H1 (cell line): Measurements from ENCODE around the gene WDR37. TPM values are rescaled to one million over a fixed set of nuclear protein-coding genes. Genes with fewer than 3 reads are reported as not detected.

Experiments
- CTCF ChIA-PET: fragments of 300-600 bp; sonication (Branson Sonifier 250); formaldehyde crosslinking; loops from one replicate; lab custom pipeline; 2021; ENCODE audit not compliant: partially characterized antibody; lab: Charles Lee
- POLR2A ChIA-PET: fragments of 300-600 bp; sonication (Branson Sonifier 250); formaldehyde crosslinking; loops from one replicate; lab custom pipeline; 2021; ENCODE audit warnings: inconsistent platforms; ENCODE audit not compliant: partially characterized antibody; lab: Charles Lee
- DNase-seq, 2 experiments: peaks; one replicate each; pipeline versions ENCODE4 v3.0.0 to v3.0.0-alpha.2; 2010 to 2022; ENCODE audit warnings: low spot score in 2 of 2, low read depth in 1 of 2, mixed read lengths in 1 of 2
- FAIRE-seq: peaks from 2 replicates; lab custom pipeline; 2011; peaks lifted over from hg19 to GRCh38; lab: Jason Lieb, UNC
- H2AFZ ChIP-seq: 2 replicates; pipeline ENCODE4 v1.8.1; 2012; ENCODE audit warnings: low read length, inconsistent platforms
- H2AK5ac ChIP-seq: 2 replicates; pipeline ENCODE4 v1.6.1; 2013; ENCODE audit warnings: low read depth, low read length
- H2BK120ac ChIP-seq: replicated peaks from 2 replicates; pipeline ENCODE3; 2013; ENCODE audit warnings: low read depth, low read length, inconsistent platforms
- H2BK12ac ChIP-seq: 2 replicates; pipeline ENCODE4 v1.6.1; 2013; ENCODE audit warnings: low read depth, low read length
- H2BK15ac ChIP-seq: 2 replicates; pipeline ENCODE4 v1.6.1; 2013; ENCODE audit warnings: low read length
- H2BK20ac ChIP-seq: 2 replicates; pipeline ENCODE4 v1.6.1; 2013; ENCODE audit warnings: low read length
- H2BK5ac ChIP-seq: 2 replicates; pipeline ENCODE4 v1.6.1; 2013; ENCODE audit warnings: low read depth, low read length
- H3K14ac ChIP-seq: 2 replicates; pipeline ENCODE4 v1.6.1; 2013; ENCODE audit warnings: inconsistent platforms; ENCODE audit not compliant: insufficient read length
- H3K18ac ChIP-seq: 2 replicates; pipeline ENCODE4 v1.6.1; 2013; ENCODE audit warnings: low read length; ENCODE audit errors: extremely low read depth
- H3K23ac ChIP-seq: 2 replicates; pipeline ENCODE4 v1.6.1; 2013; ENCODE audit warnings: inconsistent platforms; ENCODE audit not compliant: insufficient read length
- H3K23me2 ChIP-seq: 2 replicates; pipeline ENCODE4 v1.6.1; 2013; ENCODE audit warnings: low read depth, low read length
- H3K27ac ChIP-seq: 2 replicates; pipeline ENCODE4 v1.6.1; 2011; ENCODE audit warnings: low read depth, low read length, inconsistent platforms
- H3K27me3 ChIP-seq, 4 experiments: replicated peaks in 1 of 4; 1 replicate in 1 of 4; 2 replicates in 3 of 4; pipeline versions ENCODE4 v1.6.1 to v1.8.1; 2011 to 2013; ENCODE audit warnings: low read length in 3 of 4, mild to moderate bottlenecking in 3 of 4, inconsistent platforms in 2 of 4, mixed read lengths in 2 of 4, moderate library complexity in 1 of 4; ENCODE audit not compliant: control insufficient read depth in 3 of 4, insufficient read depth in 3 of 4; ENCODE audit errors: extremely low read depth in 1 of 4
- H3K36me3 ChIP-seq, 4 experiments: 2 replicates each; pipeline versions ENCODE4 v1.6.1 to v1.8.1; 2011 to 2013; ENCODE audit warnings: mild to moderate bottlenecking in 4 of 4, low read length in 3 of 4, moderate library complexity in 2 of 4, control low read depth in 1 of 4, inconsistent platforms in 1 of 4; ENCODE audit not compliant: insufficient read depth in 4 of 4, control insufficient read depth in 2 of 4
- H3K4ac ChIP-seq: replicated peaks from 2 replicates; pipeline ENCODE3; 2013; ENCODE audit warnings: low read length, low read depth, mixed read lengths, inconsistent platforms; ENCODE audit not compliant: insufficient read length
- H3K4me1 ChIP-seq, 4 experiments: replicated peaks in 1 of 4; 1 replicate in 1 of 4; 2 replicates in 3 of 4; pipeline versions ENCODE4 v1.6.1 to v1.8.1; 2011 to 2013; ENCODE audit warnings: low read length in 3 of 4, inconsistent platforms in 2 of 4, mixed read lengths in 1 of 4; ENCODE audit not compliant: insufficient read depth in 4 of 4, control insufficient read depth in 3 of 4
- H3K4me2 ChIP-seq, 2 experiments: 2 replicates each; pipeline versions ENCODE4 v1.6.1 to v1.8.1; 2011 to 2013; ENCODE audit warnings: low read depth in 2 of 2, low read length in 2 of 2, control low read depth in 1 of 2, inconsistent platforms in 1 of 2, mild to moderate bottlenecking in 1 of 2; ENCODE audit not compliant: insufficient read depth in 1 of 2
- H3K4me3 ChIP-seq, 4 experiments: fragments of 200-600, 300-600 bp in 1 of 4; sonication (generic), shearing (Covaris generic), sonication (Bioruptor Twin) in 1 of 4; 2 replicates each; pipeline versions ENCODE4 v1.5.1 to v1.8.1; 2011 to 2016; ENCODE audit warnings: low read length in 4 of 4, low read depth in 3 of 4, control low read depth in 2 of 4, inconsistent platforms in 2 of 4, mild to moderate bottlenecking in 2 of 4, mixed read lengths in 1 of 4, moderate library complexity in 1 of 4; ENCODE audit not compliant: insufficient read depth in 2 of 4; ENCODE audit errors: extremely low read depth in 1 of 4
- H3K56ac ChIP-seq: replicated peaks from 2 replicates; pipeline ENCODE3; 2013; ENCODE audit warnings: low read depth, mild to moderate bottlenecking, mixed read lengths, low read length, inconsistent platforms; ENCODE audit not compliant: insufficient read length
- H3K79me1 ChIP-seq: 2 replicates; pipeline ENCODE4 v1.6.1; 2013; ENCODE audit warnings: low read depth, low read length, control low read depth
- H3K79me2 ChIP-seq, 2 experiments: 2 replicates each; pipeline versions ENCODE4 v1.6.1 to v1.8.1; 2012 to 2013; ENCODE audit warnings: low read length in 2 of 2, mild to moderate bottlenecking in 2 of 2, inconsistent platforms in 1 of 2; ENCODE audit not compliant: insufficient read depth in 2 of 2, control insufficient read depth in 1 of 2
- H3K9ac ChIP-seq, 4 experiments: replicated peaks in 1 of 4; 1 replicate in 1 of 4; 2 replicates in 3 of 4; pipeline versions ENCODE4 v1.6.1 to v1.8.1; 2011 to 2013; ENCODE audit warnings: low read depth in 3 of 4, low read length in 3 of 4, control low read depth in 2 of 4, mild to moderate bottlenecking in 2 of 4, moderate library complexity in 2 of 4, inconsistent platforms in 1 of 4; ENCODE audit errors: extremely low read depth in 1 of 4
- H3K9me3 ChIP-seq, 2 experiments: 2 replicates each; pipeline versions ENCODE4 v1.6.1 to v1.8.1; 2012 to 2013; ENCODE audit warnings: mild to moderate bottlenecking in 2 of 2, moderate library complexity in 2 of 2, control low read depth in 1 of 2, inconsistent platforms in 1 of 2, low read depth in 1 of 2, low read length in 1 of 2, mixed read lengths in 1 of 2; ENCODE audit not compliant: insufficient read depth in 2 of 2
- H4K20me1 ChIP-seq, 2 experiments: replicated peaks in 1 of 2; 2 replicates each; pipeline versions ENCODE3 to v1.8.1; 2011 to 2013; ENCODE audit warnings: inconsistent platforms in 2 of 2, low read length in 2 of 2, mild to moderate bottlenecking in 1 of 2; ENCODE audit not compliant: insufficient read depth in 2 of 2, control insufficient read depth in 1 of 2
- H4K5ac ChIP-seq: 2 replicates; pipeline ENCODE4 v1.6.1; 2013; ENCODE audit warnings: low read length, low read depth, mixed read lengths, inconsistent platforms; ENCODE audit not compliant: insufficient read length
- H4K8ac ChIP-seq: 2 replicates; pipeline ENCODE4 v1.8.0; 2013; ENCODE audit warnings: mild to moderate bottlenecking, moderate library complexity, low read length, inconsistent platforms; ENCODE audit not compliant: insufficient read depth; ENCODE audit errors: extremely low read depth
- H4K91ac ChIP-seq: replicated peaks from 2 replicates; pipeline ENCODE3; 2013; ENCODE audit warnings: low read length, mixed read lengths, inconsistent platforms; ENCODE audit not compliant: insufficient read length
- ASH2L ChIP-seq: fragments of 200-600, 300-600 bp; sonication (generic); IDR thresholded peaks from one replicate; pipeline ENCODE4 v1.7.1; 2017; ENCODE audit warnings: low read length
- BACH1 ChIP-seq: IDR thresholded peaks from 2 replicates; pipeline ENCODE4 v1.6.1; 2012; ENCODE audit warnings: low read length, improper control_type of control experiment
- CBX5 ChIP-seq: fragments of 300-800, 300-1000 bp; sonication (generic); IDR thresholded peaks from 2 replicates; pipeline ENCODE4 v1.7.1; 2016; ENCODE audit warnings: antibody characterized with exemption, low read length, low read depth
- CBX8 ChIP-seq: fragments of 300-800, 300-1000 bp; sonication (generic); IDR thresholded peaks from 2 replicates; pipeline ENCODE4 v1.7.1; 2016; ENCODE audit warnings: low read depth, low read length, borderline replicate concordance
- E2F6 ChIP-seq: IDR thresholded peaks from 2 replicates; pipeline ENCODE4 v1.6.1; 2012; ENCODE audit warnings: inconsistent platforms
- EP300 ChIP-seq, 2 experiments: IDR thresholded peaks; 1 replicate in 1 of 2; 2 replicates in 1 of 2; pipeline ENCODE4 v1.6.1; 2011 to 2012; ENCODE audit warnings: low read depth in 2 of 2, low read length in 2 of 2, mild to moderate bottlenecking in 2 of 2, borderline replicate concordance in 1 of 2, inconsistent platforms in 1 of 2, moderate library complexity in 1 of 2
- GTF2F1 ChIP-seq: IDR thresholded peaks from 2 replicates; pipeline ENCODE4 v1.6.1; 2012; ENCODE audit warnings: low read depth, low read length, improper control_type of control experiment, borderline replicate concordance
- KDM5A ChIP-seq: fragments of 200-600 bp; IDR thresholded peaks from 2 replicates; pipeline ENCODE4 v1.7.1; 2012; ENCODE audit warnings: mild to moderate bottlenecking, low read length, inconsistent platforms, mixed read lengths
- PHF8 ChIP-seq: fragments of 200-600 bp; sonication (generic); conservative IDR thresholded peaks from 2 replicates; pipeline ENCODE4 v1.7.1; 2012; ENCODE audit warnings: low read depth, mild to moderate bottlenecking, inconsistent platforms, low read length, moderate library complexity
- RBBP5 ChIP-seq: IDR thresholded peaks from 2 replicates; pipeline ENCODE4 v1.7.1; 2012; ENCODE audit warnings: low read depth, mild to moderate bottlenecking, inconsistent platforms, low read length, moderate library complexity, borderline replicate concordance
- SIN3A ChIP-seq, 2 experiments: IDR thresholded peaks in 1 of 2; conservative IDR thresholded peaks in 1 of 2; 2 replicates each; pipeline ENCODE4 v1.6.1; 2011 to 2012; ENCODE audit warnings: low read length in 2 of 2, improper control_type of control experiment in 1 of 2, low read depth in 1 of 2, mild to moderate bottlenecking in 1 of 2
- WGBS, 2 experiments: shearing (Covaris generic) in 1 of 2; methylation state at CpG; one replicate each; pipeline versions ENCODE4 v1.1.6 to v1.1.7; 2013 to 2015; ENCODE audit warnings: low lambda C conversion rate in 2 of 2, mixed read lengths in 2 of 2, inconsistent platforms in 1 of 2, low coverage in 1 of 2, missing lambda C conversion rate in 1 of 2; ENCODE audit not compliant: insufficient replicate concordance in 2 of 2, insufficient coverage in 1 of 2, insufficient read length in 1 of 2; ENCODE audit errors: extremely low coverage in 1 of 2, missing lambda C conversion rate in 1 of 2; 5-methylcytosine and 5-hydroxymethylcytosine counted together
- polyA plus RNA-seq, 7 experiments: library from polyadenylated mRNA; depleted of rRNA in 3 of 7; stranded (reverse) in 5 of 7; unstranded in 2 of 7; fragments of >200 nt in 5 of 7; fragments of 200-250 nt in 2 of 7; gene quantifications; 1 replicate in 5 of 7; 2 replicates in 1 of 7; 4 replicates in 1 of 7; pipeline versions ENCODE4 v1.2.1 to v1.2.3, GENCODE V29; 2011 to 2013; ENCODE audit warnings: missing spikeins in 2 of 7, mixed read lengths in 2 of 7
- total RNA-seq: library from RNA; stranded (reverse); fragmentation: NEBNext Ultra II Directional; extraction: Animal tissue kit (Norgen Biotek cat#: 25700); gene quantifications from 2 replicates; pipeline ENCODE4 v1.2.1, GENCODE V29; 2021

WDR37 gene
- total and polyA plus RNA-seq, 2 of the 8 experiments (the other 6 are each of a cell fraction or from before 2014, with no cell fraction given): 9.6 to 12.0 TPM

DNA sequence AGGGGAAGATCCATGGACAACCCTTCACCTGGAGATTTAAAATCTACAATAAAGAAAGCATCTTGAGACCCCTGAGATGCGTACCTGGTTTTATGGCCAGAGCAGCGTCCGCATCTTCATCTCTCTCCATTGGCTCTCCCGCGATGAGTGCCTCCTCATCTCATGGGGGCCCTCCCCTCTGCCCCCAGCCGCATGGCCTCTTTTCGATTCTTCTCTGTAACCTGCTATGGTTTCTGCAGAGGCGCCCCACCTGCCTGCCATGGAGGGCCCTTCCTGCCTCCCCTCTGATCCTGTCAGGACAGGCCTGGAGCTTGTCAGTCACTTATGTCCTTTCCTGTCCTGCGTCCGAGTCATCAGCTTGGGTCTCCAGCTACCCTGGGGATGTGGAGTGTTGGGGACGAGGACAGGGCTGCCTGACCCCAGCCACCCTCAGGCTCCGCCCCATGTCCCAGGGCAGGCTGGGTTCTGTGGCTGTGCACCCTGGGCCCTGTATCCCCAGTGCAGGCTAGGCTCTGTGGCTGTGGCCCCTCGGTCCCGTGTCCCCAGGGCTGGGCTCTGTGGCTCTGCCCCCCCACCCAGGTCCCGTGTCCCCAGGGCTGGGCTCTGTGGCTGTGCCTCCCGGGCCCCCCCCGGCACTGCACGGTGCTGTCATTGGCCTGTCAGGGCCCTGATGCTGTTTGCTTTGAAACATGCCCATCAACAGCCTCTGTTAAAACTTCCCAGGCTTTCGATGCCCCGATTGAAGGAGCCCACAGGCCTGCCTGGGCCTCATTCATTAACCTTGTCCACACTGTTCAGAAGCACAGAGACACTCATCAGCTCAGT lies 99.8 kb downstream of the WDR37 start:
- H3K27ac ChIP-seq: no peak overlapping the region
- H3K27me3 ChIP-seq: peaks cover 0 to 2% (median 0%) of the 10 kb centered on the region in 4 experiments; a peak in 2 of 7 replicates
- H3K36me3 ChIP-seq: no peaks in the 10 kb centered on the region
- no peak overlapping the region for H2BK5ac ChIP-seq
- no peak for FAIRE-seq
- ChIA-PET CTCF (interaction anchor here (1.0 kb wide), 1 partner anchor 12 kb away, joined by 3 read pairs; no protein-coding TSS in a partner anchor), POLR2A (no interaction called here)
- 89% methylated on average over 17 of the region's 20 CpGs; no CpG with 5 or more reads in 1 of the 2 experiments for WGBS, 2 experiments
- no peak overlapping the region for H2BK20ac ChIP-seq
- H2AFZ ChIP-seq: no peak overlapping the region
- no peak overlapping the region for H3K4me2 ChIP-seq
- H3K23me2 ChIP-seq: no peaks in the 10 kb centered on the region
- no peak overlapping the region for H3K9ac ChIP-seq
- no peaks in the 10 kb centered on the region; a peak in 1 of 7 replicates for H3K4me1 ChIP-seq
- H4K20me1 ChIP-seq: no peaks in the 10 kb centered on the region
- 0 out of 2 replicates have a peak overlapping the region, but pooled peaks have one; percentile 50 for H2BK12ac ChIP-seq
- no peak overlapping the region for H3K18ac ChIP-seq
- peak overlapping the region; percentile 46; the same call in 1 of the 2 replicates for H4K8ac ChIP-seq
- H2BK15ac ChIP-seq: no peak overlapping the region
- no peak overlapping the region for H3K56ac ChIP-seq
- H3K4ac ChIP-seq: no peak overlapping the region
- H2AK5ac ChIP-seq: no peak overlapping the region
- no peak overlapping the region for H4K91ac ChIP-seq
- H3K9me3 ChIP-seq: no peaks in the 10 kb centered on the region
- no peak overlapping the region for H3K14ac ChIP-seq
- no peak overlapping the region for H4K5ac ChIP-seq
- H3K79me1 ChIP-seq: no peaks in the 10 kb centered on the region
- H2BK120ac ChIP-seq: no peak overlapping the region
- no peak overlapping the region for H3K23ac ChIP-seq
- H3K79me2 ChIP-seq: no peaks in the 10 kb centered on the region
- peak in 1 of 2 experiments; percentile 36 for DNase-seq
- H3K4me3 ChIP-seq: no peak overlapping the region
- TF ChIP-seq PHF8 (no peak), BACH1 (no peak), CBX8 (no peak), CBX5 (no peak), GTF2F1 (no peak), EP300 (IDR thresholded peaks at IDR 0.05; ENCODE audit: borderline replicate concordance in 1 of 2, low read depth in 2 of 2, low read length in 2 of 2) (no peak), KDM5A (no peak), ASH2L (no peak), E2F6 (no peak), RBBP5 (no peak), SIN3A (conservative IDR thresholded peaks at IDR 0.05 in 1 of 2, IDR thresholded peaks at IDR 0.05 in 1 of 2; ENCODE audit: low read depth in 1 of 2, low read length in 2 of 2) (no peak)
